SK-N-MC (cell line): ENCODE data around the gene MYO9A.

Source experiments
- DNase-seq: peaks from one replicate; pipeline ENCODE4 v3.0.0-alpha.2; 2011; ENCODE audit warnings: low read depth, low spot score
- H3K27ac ChIP-seq: fragments of 200-600 bp; sonication (generic); 2 replicates; pipeline ENCODE4 v1.5.1; 2016; ENCODE audit warnings: mixed run types
- H3K36me3 ChIP-seq: fragments of 200-600 bp; sonication (generic); 2 replicates; pipeline ENCODE4 v1.6.1; 2017; ENCODE audit warnings: antibody characterized with exemption, low read length, mixed read lengths; ENCODE audit not compliant: insufficient read depth
- H3K4me3 ChIP-seq: fragments of 200-600 bp; sonication (generic); 2 replicates; pipeline ENCODE4 v1.5.1; 2016
- H3K9ac ChIP-seq: fragments of 200-600 bp; sonication (generic); 2 replicates; pipeline ENCODE4 v1.8.0; 2017; ENCODE audit warnings: mixed run types, mixed read lengths; ENCODE audit not compliant: insufficient read length
- H3K9me3 ChIP-seq: fragments of 200-600 bp; sonication (generic); 2 replicates; pipeline ENCODE4 v1.6.1; 2017; ENCODE audit warnings: low read depth, mild to moderate bottlenecking, antibody characterized with exemption, low read length, moderate library complexity, mixed read lengths
- EZH2 ChIP-seq: fragments of 200-600 bp; sonication (generic); IDR thresholded peaks from one replicate; pipeline ENCODE4 v1.6.1; 2017; ENCODE audit warnings: antibody characterized with exemption
- FOXP2 ChIP-seq: optimal IDR thresholded peaks from 2 replicates; pipeline ENCODE3; 2011; ENCODE audit warnings: mild to moderate bottlenecking, moderate library complexity; ENCODE audit not compliant: insufficient read depth; ENCODE audit errors: extremely low read length, control extremely low read depth
- POLR2AphosphoS5 ChIP-seq: IDR thresholded peaks from 2 replicates; pipeline ENCODE4 v1.6.1; 2012; ENCODE audit warnings: mild to moderate bottlenecking, low read depth, low read length, borderline replicate concordance

MYO9A gene

GRCh38 chr15:71801935-71802655, 315.9 kb downstream of the MYO9A start:
- Histone ChIP-seq H3K36me3 (no peaks in the 10 kb centered on the region), H3K27ac (no peak overlapping the region)
- no peak for TF ChIP-seq POLR2AphosphoS5
- no peak for TF ChIP-seq FOXP2
- no peak for TF ChIP-seq EZH2

GRCh38 chr15:71800835-71801745, 316.9 kb downstream of the MYO9A start:
- no peaks in the 10 kb centered on the region for H3K9me3 ChIP-seq
- H3K27ac ChIP-seq, result no peak overlapping the region
- DNase-seq, result peak; percentile 39
- H3K4me3 ChIP-seq, result no peak overlapping the region
- H3K36me3 ChIP-seq, result no peaks in the 10 kb centered on the region
- H3K9ac ChIP-seq, result no peak overlapping the region
- no peak for TF ChIP-seq EZH2
- no peak for TF ChIP-seq POLR2AphosphoS5
- TF ChIP-seq FOXP2, result no peak

More at GRCh38 chr15:71801935-71802655, 315.9 kb downstream of the MYO9A start:
- no peak for DNase-seq
- Histone ChIP-seq H3K9me3 (no peaks in the 10 kb centered on the region), H3K9ac (no peak overlapping the region), H3K4me3 (no peak overlapping the region)

GRCh38 chr15:71800190-71800589, 317.8 kb downstream of the MYO9A start:
- H3K27ac ChIP-seq, result no peak overlapping the region
- H3K9ac ChIP-seq, result no peak overlapping the region
- H3K36me3 ChIP-seq, result no peaks in the 10 kb centered on the region
- no peak overlapping the region for H3K4me3 ChIP-seq
- no peaks in the 10 kb centered on the region for H3K9me3 ChIP-seq
- no peak for DNase-seq
- no peak for TF ChIP-seq EZH2
- no peak for TF ChIP-seq FOXP2
- no peak for TF ChIP-seq POLR2AphosphoS5

GRCh38 chr15:71798641-71799040, 319.3 kb downstream of the MYO9A start:
- DNase-seq, result no peak
- TF ChIP-seq FOXP2 (no peak), POLR2AphosphoS5 (no peak), EZH2 (no peak)
- H3K36me3 ChIP-seq, result no peaks in the 10 kb centered on the region
- H3K27ac ChIP-seq, result no peak overlapping the region
- no peak overlapping the region for H3K9ac ChIP-seq
- H3K9me3 ChIP-seq, result no peaks in the 10 kb centered on the region
- H3K4me3 ChIP-seq, result no peak overlapping the region

- H3K36me3 ChIP-seq, result no peaks in the 10 kb centered on the region
- no peak for DNase-seq
- TF ChIP-seq EZH2, result no peak
- no peak for TF ChIP-seq POLR2AphosphoS5
- H3K9me3 ChIP-seq, result no peaks in the 10 kb centered on the region
- H3K9ac ChIP-seq, result no peak overlapping the region
- H3K4me3 ChIP-seq, result no peak overlapping the region
- H3K27ac ChIP-seq, result no peak overlapping the region
These were observed 325.4 kb downstream of the MYO9A start for GRCh38 chr15:71792521-71792920.

- Histone ChIP-seq H3K9me3 (no peaks in the 10 kb centered on the region), H3K36me3 (no peaks in the 10 kb centered on the region), H3K27ac (no peak overlapping the region), H3K4me3 (no peak overlapping the region), H3K9ac (no peak overlapping the region)
- no peak for DNase-seq
- TF ChIP-seq POLR2AphosphoS5 (no peak), FOXP2 (no peak)
These were observed 326.0 kb downstream of the MYO9A start for GRCh38 chr15:71791975-71792374.

GRCh38 chr15:71790081-71790480, 327.9 kb downstream of the MYO9A start:
- H3K4me3 ChIP-seq, result no peak overlapping the region
- no peak overlapping the region for H3K27ac ChIP-seq
- H3K36me3 ChIP-seq, result no peaks in the 10 kb centered on the region
- H3K9me3 ChIP-seq, result no peaks in the 10 kb centered on the region
- no peak for DNase-seq
- no peak overlapping the region for H3K9ac ChIP-seq
- TF ChIP-seq POLR2AphosphoS5, result no peak
- no peak for TF ChIP-seq FOXP2
- TF ChIP-seq EZH2, result no peak

GRCh38 chr15:71789616-71790015, 328.3 kb downstream of the MYO9A start:
- Histone ChIP-seq H3K9me3 (no peaks in the 10 kb centered on the region), H3K36me3 (no peaks in the 10 kb centered on the region), H3K27ac (no peak overlapping the region), H3K4me3 (no peak overlapping the region), H3K9ac (no peak overlapping the region)
- DNase-seq, result no peak
- TF ChIP-seq EZH2 (no peak), POLR2AphosphoS5 (no peak), FOXP2 (no peak)
